Keratinocyte (primary cell): ENCODE measurements around the gene RNF17. TPM values are rescaled to one million over a fixed set of nuclear protein-coding genes. Genes with fewer than 3 reads are reported as not detected.

Experiments
- DNase-seq: peaks from one replicate; pipeline ENCODE4 v3.0.0-alpha.2; 2011; ENCODE audit warnings: low read depth, missing footprints, low spot score
- FAIRE-seq: peaks from 2 replicates; lab custom pipeline; 2011; peaks lifted over from hg19 to GRCh38; lab: Jason Lieb, UNC
- H2AFZ ChIP-seq: 2 replicates; pipeline ENCODE4 v1.6.0; 2012; ENCODE audit warnings: low read length, control low read depth, inconsistent platforms; ENCODE audit not compliant: control insufficient read depth
- H3K27ac ChIP-seq: 2 replicates; pipeline ENCODE4 v1.5.1; 2011; ENCODE audit warnings: low read length; ENCODE audit not compliant: control insufficient read depth, insufficient read depth
- H3K27me3 ChIP-seq: 3 replicates; pipeline ENCODE4 v1.6.0; 2011; ENCODE audit warnings: low read length; ENCODE audit not compliant: control insufficient read depth, insufficient read depth; ENCODE audit errors: extremely low read depth
- H3K36me3 ChIP-seq, 2 experiments: 2 replicates in 1 of 2; 3 replicates in 1 of 2; pipeline ENCODE4 v1.5.1; 2011; ENCODE audit warnings: low read length in 2 of 2, mild to moderate bottlenecking in 1 of 2; ENCODE audit not compliant: control insufficient read depth in 2 of 2, insufficient read depth in 2 of 2; ENCODE audit errors: extremely low read depth in 1 of 2
- H3K4me1 ChIP-seq: 3 replicates; pipeline ENCODE4 v1.5.1; 2011; ENCODE audit warnings: low read length; ENCODE audit not compliant: control insufficient read depth, insufficient read depth; ENCODE audit errors: extremely low read depth
- H3K4me2 ChIP-seq: 3 replicates; pipeline ENCODE4 v1.6.0; 2011; ENCODE audit warnings: low read depth, low read length; ENCODE audit not compliant: control insufficient read depth, insufficient read depth; ENCODE audit errors: extremely low read depth
- H3K4me3 ChIP-seq, 3 experiments: fragments of 200-600 bp in 1 of 3; sonication (generic) in 1 of 3; 2 replicates in 2 of 3; 3 replicates in 1 of 3; pipeline ENCODE4 v1.5.1; 2011 to 2016; ENCODE audit warnings: low read length in 3 of 3, mild to moderate bottlenecking in 3 of 3, control low read depth in 2 of 3, inconsistent platforms in 1 of 3, low read depth in 1 of 3, mixed read lengths in 1 of 3, mixed run types in 1 of 3, moderate library complexity in 1 of 3; ENCODE audit not compliant: control insufficient read depth in 2 of 3, insufficient read depth in 2 of 3; ENCODE audit errors: extremely low read depth in 1 of 3
- H3K79me2 ChIP-seq: 2 replicates; pipeline ENCODE4 v1.6.0; 2012; ENCODE audit warnings: low read length; ENCODE audit not compliant: control insufficient read depth, insufficient read depth
- H3K9ac ChIP-seq: 3 replicates; pipeline ENCODE4 v1.6.0; 2011; ENCODE audit warnings: low read length; ENCODE audit not compliant: control insufficient read depth, insufficient read depth; ENCODE audit errors: extremely low read depth
- H3K9me1 ChIP-seq: 3 replicates; pipeline ENCODE4 v1.6.0; 2011; ENCODE audit warnings: low read length; ENCODE audit not compliant: control insufficient read depth, insufficient read depth; ENCODE audit errors: extremely low read depth
- H3K9me3 ChIP-seq: 2 replicates; pipeline ENCODE4 v1.5.1; 2012; ENCODE audit warnings: low read depth, low read length; ENCODE audit not compliant: control insufficient read depth
- H4K20me1 ChIP-seq: 3 replicates; pipeline ENCODE4 v1.6.0; 2011; ENCODE audit warnings: low read length; ENCODE audit not compliant: control insufficient read depth, insufficient read depth; ENCODE audit errors: extremely low read depth
- CTCF ChIP-seq, 3 experiments: IDR thresholded peaks in 1 of 3; conservative IDR thresholded peaks in 1 of 3; optimal IDR thresholded peaks in 1 of 3; 2 replicates in 2 of 3; 3 replicates in 1 of 3; pipeline versions ENCODE3 to v1.5.1; 2011; ENCODE audit warnings: low read length in 3 of 3, mild to moderate bottlenecking in 3 of 3, moderate library complexity in 2 of 3, control low read depth in 1 of 3, inconsistent platforms in 1 of 3; ENCODE audit not compliant: insufficient read depth in 2 of 3; ENCODE audit errors: extremely low read depth in 1 of 3
- EZH2 ChIP-seq: IDR thresholded peaks from one replicate; pipeline ENCODE4 v1.6.1; 2012; ENCODE audit warnings: inconsistent platforms, mild to moderate bottlenecking, low read length, moderate library complexity
- dilution Hi-C: fragments of 300-500 bp; cut with MboI; formaldehyde crosslinking; loops from one replicate; pipeline ENCODE4 v1.7.0; 2020; ENCODE audit warnings: low sequenced_read_pairs; ENCODE audit not compliant: extremely low pct_ligation_motif_present
- polyA plus RNA-seq, 5 experiments: library from polyadenylated mRNA; depleted of rRNA in 3 of 5; stranded (reverse) in 3 of 5; stranded (forward) in 1 of 5; unstranded in 1 of 5; fragments of >200 nt; gene quantifications; 1 replicate in 1 of 5; 2 replicates in 3 of 5; 3 replicates in 1 of 5; pipeline versions ENCODE4 v1.2.1 to v1.2.3, GENCODE V29; 2011 to 2012; ENCODE audit warnings: missing spikeins in 2 of 5, low read depth in 1 of 5, low replicate concordance in 1 of 5

RNF17 gene
- polyA plus RNA-seq, 1 donor (not counting 4 experiments of a cell fraction or from before 2014, with no cell fraction given): not detected

DNA sequence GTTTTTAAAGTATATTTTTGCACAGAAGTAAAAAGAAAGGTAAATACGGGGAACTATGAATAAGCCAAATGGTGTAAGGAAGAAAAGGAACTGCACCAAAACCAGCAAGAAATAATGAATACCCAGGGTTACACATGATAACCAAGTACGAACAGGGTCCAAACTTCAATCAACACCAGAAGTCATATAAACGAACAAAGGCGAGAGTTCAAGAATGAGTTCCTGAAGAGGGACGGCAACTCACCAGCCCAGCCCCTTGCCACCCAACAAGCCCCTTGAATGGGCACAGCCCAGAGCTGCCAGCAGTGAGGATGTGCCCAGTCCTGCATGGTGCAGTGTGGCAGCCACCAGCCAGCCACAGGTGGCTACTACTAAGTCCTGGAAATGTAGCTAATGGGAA, 132.1 kb downstream of the RNF17 start:
- Histone ChIP-seq H3K4me1 (no peaks in the 10 kb centered on the region), H2AFZ (no peak overlapping the region), H3K9ac (no peak overlapping the region), H3K4me2 (no peak overlapping the region), H4K20me1 (no peaks in the 10 kb centered on the region), H3K27me3 (no peaks in the 10 kb centered on the region), H3K9me3 (no peaks in the 10 kb centered on the region), H3K4me3 (no peak overlapping the region), H3K79me2 (no peaks in the 10 kb centered on the region), H3K9me1 (no peaks in the 10 kb centered on the region), H3K27ac (no peak overlapping the region), H3K36me3 (peaks cover 0 to 7% of the 10 kb centered on the region in 2 experiments)
- dilution Hi-C loops: no loop called here
- DNase-seq (no peak), FAIRE-seq (no peak)
- no peak for TF ChIP-seq CTCF (optimal IDR thresholded peaks at IDR 0.05 in 1 of 3, IDR thresholded peaks at IDR 0.05 in 1 of 3, conservative IDR thresholded peaks at IDR 0.05 in 1 of 3; ENCODE audit: extremely low read depth in 1 of 3, insufficient read depth in 2 of 3, low read length in 3 of 3)

GRCh38 chr13:24897293-24897692, 133.3 kb downstream of the RNF17 start:
- no peak overlapping the region for H3K27ac ChIP-seq
- H3K4me2 ChIP-seq: no peak overlapping the region
- FAIRE-seq (no peak), DNase-seq (no peak)
- no peak overlapping the region for H2AFZ ChIP-seq
- no peak for TF ChIP-seq CTCF (optimal IDR thresholded peaks at IDR 0.05 in 1 of 3, IDR thresholded peaks at IDR 0.05 in 1 of 3, conservative IDR thresholded peaks at IDR 0.05 in 1 of 3; ENCODE audit: extremely low read depth in 1 of 3, insufficient read depth in 2 of 3, low read length in 3 of 3)
- TF ChIP-seq EZH2: no peak
- H3K27me3 ChIP-seq: no peaks in the 10 kb centered on the region
- no peak overlapping the region for H3K9ac ChIP-seq
- no peak overlapping the region for H3K4me3 ChIP-seq
- no peaks in the 10 kb centered on the region for H3K9me3 ChIP-seq
- dilution Hi-C loops: no loop called here
- no peaks in the 10 kb centered on the region for H3K4me1 ChIP-seq
- no peaks in the 10 kb centered on the region for H3K79me2 ChIP-seq
- H4K20me1 ChIP-seq: no peaks in the 10 kb centered on the region
- peaks cover 0 to 7% of the 10 kb centered on the region in 2 experiments for H3K36me3 ChIP-seq
- H3K9me1 ChIP-seq: no peaks in the 10 kb centered on the region
